Heart right ventricle (tissue), 16 donors: ENCODE measurements around the gene TMIE. TPM values are rescaled to one million over a fixed set of nuclear protein-coding genes. Genes with fewer than 3 reads are reported as not detected.
"Not testable (repeated sequence)": the region's sequence is repeated elsewhere in the genome, so short reads cannot be mapped to it uniquely, and the experiment has no call there.

ENCODE experiments used
- ATAC-seq, 8 donors: fragments of 200-7000 bp; cut with Tn5 transposase; one replicate each; pipeline ENCODE4 v1.9.1; 2020; ENCODE audit warnings: mild to moderate bottlenecking in 8 of 8, moderate library complexity in 8 of 8, moderate number of reproducible peaks in 1 of 8
- DNase-seq, 2 donors: peaks; one replicate each; pipeline ENCODE4 v3.0.0-alpha.2; 2020
- H3K27ac ChIP-seq, 10 donors: fragments of 200-600 bp; sonication (generic) in 2 of 10; one replicate each; pipeline versions ENCODE4 v1.5.0 to v1.8.0; 2020 to 2022; ENCODE audit warnings: mild to moderate bottlenecking in 3 of 10
- H3K27me3 ChIP-seq, 7 donors: fragments of 200-600 bp; one replicate each; pipeline ENCODE4 v1.8.0; 2021 to 2022; ENCODE audit warnings: mild to moderate bottlenecking in 2 of 7
- H3K36me3 ChIP-seq, 9 donors: fragments of 200-600 bp; sonication (generic) in 1 of 9; one replicate each; pipeline versions ENCODE4 v1.5.0 to v1.8.0; 2020 to 2022; ENCODE audit warnings: mild to moderate bottlenecking in 2 of 9
- H3K4me1 ChIP-seq, 9 donors: fragments of 200-600 bp; sonication (generic) in 1 of 9; one replicate each; pipeline versions ENCODE4 v1.5.0 to v1.8.0; 2020 to 2022; ENCODE audit warnings: mild to moderate bottlenecking in 4 of 9
- H3K4me3 ChIP-seq, 10 donors: fragments of 200-600 bp; sonication (generic) in 2 of 10; one replicate each; pipeline versions ENCODE4 v1.5.0 to v1.8.0; 2020 to 2022; ENCODE audit warnings: mild to moderate bottlenecking in 7 of 10, moderate library complexity in 2 of 10
- H3K9me3 ChIP-seq, 11 donors: fragments of 200-600 bp in 10 of 11; sonication (generic) in 2 of 11; one replicate each; pipeline versions ENCODE4 v1.5.0 to v1.8.0; 2013 to 2022; ENCODE audit warnings: mild to moderate bottlenecking in 2 of 11, control low read depth in 1 of 11, moderate library complexity in 1 of 11
- CTCF ChIP-seq, 9 donors: fragments of 200-600 bp; sonication (generic) in 2 of 9; IDR thresholded peaks; one replicate each; pipeline versions ENCODE4 v1.5.0 to v1.8.0; 2021 to 2022; ENCODE audit warnings: antibody characterized with exemption in 9 of 9, mild to moderate bottlenecking in 5 of 9, moderate library complexity in 1 of 9
- WGBS, 2 donors: extraction: QIAGEN DNeasy Blood & Tissue Kit; methylation state at CpG; one replicate each; pipeline ENCODE4 v1.1.7; 2013; ENCODE audit warnings: inconsistent platforms in 1 of 2; 5-methylcytosine and 5-hydroxymethylcytosine counted together
- intact Hi-C, 10 donors: fragments of 100-400 bp; cut with DNase I; formaldehyde crosslinking; loops; one replicate each; pipeline versions ENCODE4 v1.11.1 to v1.14.2; 2022
- polyA plus RNA-seq, 2 donors: library from polyadenylated mRNA; stranded (reverse); fragments of 200-250 nt; gene quantifications; one replicate each; pipeline ENCODE4 v1.2.3, GENCODE V29; 2013
- total RNA-seq, 10 donors: library from RNA; stranded (reverse); fragmentation: NEBNext Ultra II Directional in 3 of 10; extraction: Animal tissue kit (Norgen Biotek cat#: 25700) in 3 of 10; gene quantifications; one replicate each; pipeline versions ENCODE4 v1.2.1 to v1.2.4, GENCODE V29; 2021 to 2023
- donor health status: Arrhythmogenic right ventricular cardiomyopathy.
- donor health status: ischemic (EF 13 %, LVEDD 7.1; RV severe dilation, severe dysfunction).
- donor health status: healthy with polysubstance abuse.
- donor health status: DM: no; HTN: yes; CAD: no.
- donor health status: DM: no; HTN: no; CAD: no.
- donor health status: ischemic (EF 25% LVEDD 6.9; RV normal size, moderate dysfunction).
- donor health status: ischemic (EF 25% LVEDD 5.7; RV mildly dilated, moderate dysfunction).
- donor health status: healthy.
- donor health status: DM: yes; HTN: yes; CAD: no.
- donor health status: Ischemic cardiomyopathy.
- donor health status: ischemic (EF 35%, LVEDD 5.7; RV mildly dilated, moderate dysfunction).
- donor health status: nonischemic (EF 11% LVEDD 7.7; RV severe dilation, severe dysfunction).
- donor health status: DM: yes; HTN: yes; CAD: no.
- donor health status: PGD.
- donor health status: ischemic (EF 29% LVEDD 5.4; RV normal size, mild dysfunction).
- donor health status: nonischemic (EF 23%, LVEDD 6.1; RV moderate dilation, normal function).

The TMIE gene
- total and polyA plus RNA-seq, 12 donors, result 0.21 to 1.2 (median 0.48) TPM; not detected in 1

- intact Hi-C loops, result loop anchor here in 8 of 10 donors (5.0 to 10.0 kb wide), 5 partner anchors 147 to 624 kb away; no protein-coding TSS in a partner anchor
- ATAC-seq (no peak), DNase-seq (peak in 1 of 2 donors; percentile 54)
- Histone ChIP-seq H3K4me1 (peaks cover 35 to 63% (median 44%) of the 10 kb centered on the region in 9 donors), H3K27me3 (peaks cover 0 to 32% (median 0%) of the 10 kb centered on the region in 7 donors), H3K9me3 (no peaks in the 10 kb centered on the region), H3K36me3 (no peaks in the 10 kb centered on the region), H3K27ac (peak overlapping the region in 2 of 10 donors; percentile 3 to 39), H3K4me3 (peak overlapping the region in 9 of 10 donors; percentile 18 to 50 (median 43))
- TF ChIP-seq CTCF (IDR thresholded peaks at IDR 0.05), result no peak
- 23 to 32% methylated on average over 4 of the region's 4 CpGs for WGBS, 2 donors
These were observed 420 bp upstream of the TMIE start for GRCh38 chr3:46700772-46701171.

- intact Hi-C loops, result loop anchor here in 8 of 10 donors (5.0 to 10.0 kb wide), 5 partner anchors 145 to 622 kb away; no protein-coding TSS in a partner anchor
- ATAC-seq (no peak), DNase-seq (peak in 1 of 2 donors; percentile 9)
- H3K36me3 ChIP-seq, result no peaks in the 10 kb centered on the region
- TF ChIP-seq CTCF (IDR thresholded peaks at IDR 0.05), result no peak
- H3K27me3 ChIP-seq, result peaks cover 0 to 37% (median 0%) of the 10 kb centered on the region in 7 donors
- H3K9me3 ChIP-seq, result no peaks in the 10 kb centered on the region
- H3K27ac ChIP-seq, result no peak overlapping the region
- peaks cover 18 to 47% (median 28%) of the 10 kb centered on the region in 9 donors for H3K4me1 ChIP-seq
- WGBS, 2 donors, result 81 to 92% methylated on average over 4 of the region's 4 CpGs
- no peak overlapping the region for H3K4me3 ChIP-seq
These were observed 1.2 kb downstream of the TMIE start for GRCh38 chr3:46702246-46703012.

GRCh38 chr3:46703013-46703520, 1.9 kb downstream of the TMIE start:
- Histone ChIP-seq H3K27me3 (peaks cover 0 to 37% (median 0%) of the 10 kb centered on the region in 7 donors), H3K36me3 (no peaks in the 10 kb centered on the region), H3K4me1 (peaks cover 17 to 40% (median 26%) of the 10 kb centered on the region in 9 donors), H3K9me3 (no peaks in the 10 kb centered on the region), H3K4me3 (no peak overlapping the region), H3K27ac (no peak overlapping the region)
- 94 to 97% methylated on average over 4 of the region's 4 CpGs for WGBS, 2 donors
- DNase-seq (peak in 1 of 2 donors; percentile 2), ATAC-seq (no peak)
- intact Hi-C loops, result loop anchor here in 8 of 10 donors (5.0 to 10.0 kb wide), 5 partner anchors 144 to 622 kb away; no protein-coding TSS in a partner anchor
- no peak for TF ChIP-seq CTCF (IDR thresholded peaks at IDR 0.05)

- not testable (repeated sequence) for H3K4me3 ChIP-seq, H3K27ac ChIP-seq, ATAC-seq, H3K9me3 ChIP-seq, H3K36me3 ChIP-seq
- peak in 1 of 2 donors; percentile 6 for DNase-seq
- peaks cover 17 to 35% (median 24%) of the 10 kb centered on the region in 9 donors for H3K4me1 ChIP-seq
- WGBS, 2 donors, result 44 to 55% methylated on average over 7 of the region's 7 CpGs
- intact Hi-C loops, result loop anchor here in 9 of 10 donors (2.0 to 10.0 kb wide), 8 partner anchors 143 to 620 kb away; no protein-coding TSS in a partner anchor
- H3K27me3 ChIP-seq, result peaks cover 0 to 37% (median 0%) of the 10 kb centered on the region in 7 donors
These were observed 3.2 kb downstream of the TMIE start for GRCh38 chr3:46704346-46704745.
